Omental fat pad (tissue), 4 donors: ENCODE results near the gene VWF. TPM values are rescaled to one million over a fixed set of nuclear protein-coding genes. Genes with fewer than 3 reads are reported as not detected.

Experiments
- ATAC-seq: fragments of 150-250 bp; one replicate; pipeline ENCODE4 v1.9.1; 2016; ENCODE audit warnings: mild to moderate bottlenecking, moderate library complexity; ENCODE audit not compliant: low FRiP score
- DNase-seq: peaks from one replicate; pipeline ENCODE4 v3.0.0-alpha.2; 2019; ENCODE audit warnings: low spot score
- total RNA-seq, 4 donors: library from RNA; depleted of rRNA; stranded (reverse); fragments of >200 nt; gene quantifications; one replicate each; pipeline ENCODE4 v1.1.0, GENCODE V29; 2016
- TF ChIP-seq, protein P1 (sequence below), 3 donors: fragments of 450-650 bp; IDR thresholded peaks; one replicate each; pipeline ENCODE4 v1.5.1; 2016 to 2017; ENCODE audit warnings: antibody characterized with exemption in 3 of 3, mild to moderate bottlenecking in 3 of 3, moderate library complexity in 2 of 3

Gene VWF
- total RNA-seq, 4 donors from 2014 or later, result 78.4 to 1,203 (median 422) TPM

DNA sequence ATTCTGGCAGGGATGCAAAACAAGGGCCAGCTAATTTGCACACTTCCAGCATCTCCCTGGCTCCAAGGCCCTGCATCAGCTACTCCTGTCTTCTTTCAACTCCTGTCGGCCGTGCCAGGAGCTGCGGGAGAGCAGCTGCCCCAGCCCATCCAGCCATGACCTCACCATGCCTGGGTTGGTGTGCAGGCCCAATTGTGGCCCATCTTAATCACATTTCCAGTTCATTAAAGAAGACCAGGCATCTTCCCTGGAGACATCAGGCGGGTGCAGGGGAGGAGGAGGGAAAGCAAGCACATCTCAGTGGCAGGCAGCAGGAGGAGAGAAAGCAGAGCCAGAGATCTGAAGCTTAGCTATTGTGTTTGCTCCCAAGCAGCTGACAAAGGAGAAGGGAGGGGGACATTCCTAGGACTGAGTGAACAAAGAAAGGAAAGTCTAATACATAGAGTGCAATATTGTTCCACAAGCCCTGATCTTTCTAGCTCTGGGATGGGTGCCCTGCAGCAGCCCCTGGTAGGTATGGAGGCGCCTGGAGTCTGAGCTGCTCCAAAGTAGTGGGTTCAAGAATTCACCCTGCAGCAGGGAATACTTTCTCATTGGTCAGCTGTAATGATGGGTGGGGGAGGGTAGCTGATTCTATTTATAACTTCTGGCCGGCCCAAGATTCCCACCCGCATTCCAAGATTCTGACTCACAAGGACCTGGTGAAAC lies 40.1 kb downstream of the VWF start:
- ATAC-seq, result no peak

GRCh38 chr12:6083601-6084000 lies 40.9 kb downstream of the VWF start:
- ATAC-seq (no peak), DNase-seq (no peak)
- TF ChIP-seq, protein P1, sequence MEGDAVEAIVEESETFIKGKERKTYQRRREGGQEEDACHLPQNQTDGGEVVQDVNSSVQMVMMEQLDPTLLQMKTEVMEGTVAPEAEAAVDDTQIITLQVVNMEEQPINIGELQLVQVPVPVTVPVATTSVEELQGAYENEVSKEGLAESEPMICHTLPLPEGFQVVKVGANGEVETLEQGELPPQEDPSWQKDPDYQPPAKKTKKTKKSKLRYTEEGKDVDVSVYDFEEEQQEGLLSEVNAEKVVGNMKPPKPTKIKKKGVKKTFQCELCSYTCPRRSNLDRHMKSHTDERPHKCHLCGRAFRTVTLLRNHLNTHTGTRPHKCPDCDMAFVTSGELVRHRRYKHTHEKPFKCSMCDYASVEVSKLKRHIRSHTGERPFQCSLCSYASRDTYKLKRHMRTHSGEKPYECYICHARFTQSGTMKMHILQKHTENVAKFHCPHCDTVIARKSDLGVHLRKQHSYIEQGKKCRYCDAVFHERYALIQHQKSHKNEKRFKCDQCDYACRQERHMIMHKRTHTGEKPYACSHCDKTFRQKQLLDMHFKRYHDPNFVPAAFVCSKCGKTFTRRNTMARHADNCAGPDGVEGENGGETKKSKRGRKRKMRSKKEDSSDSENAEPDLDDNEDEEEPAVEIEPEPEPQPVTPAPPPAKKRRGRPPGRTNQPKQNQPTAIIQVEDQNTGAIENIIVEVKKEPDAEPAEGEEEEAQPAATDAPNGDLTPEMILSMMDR (IDR thresholded peaks at IDR 0.05), result no peak

More for the DNA sequence above, 40.1 kb downstream of the VWF start:
- DNase-seq, result no peak
- TF ChIP-seq, protein P1 (IDR thresholded peaks at IDR 0.05), result no peak

GRCh38 chr12:6082613-6083012 lies 41.9 kb downstream of the VWF start:
- DNase-seq, result no peak
- TF ChIP-seq, protein P1 (IDR thresholded peaks at IDR 0.05), result no peak
- no peak for ATAC-seq

DNA sequence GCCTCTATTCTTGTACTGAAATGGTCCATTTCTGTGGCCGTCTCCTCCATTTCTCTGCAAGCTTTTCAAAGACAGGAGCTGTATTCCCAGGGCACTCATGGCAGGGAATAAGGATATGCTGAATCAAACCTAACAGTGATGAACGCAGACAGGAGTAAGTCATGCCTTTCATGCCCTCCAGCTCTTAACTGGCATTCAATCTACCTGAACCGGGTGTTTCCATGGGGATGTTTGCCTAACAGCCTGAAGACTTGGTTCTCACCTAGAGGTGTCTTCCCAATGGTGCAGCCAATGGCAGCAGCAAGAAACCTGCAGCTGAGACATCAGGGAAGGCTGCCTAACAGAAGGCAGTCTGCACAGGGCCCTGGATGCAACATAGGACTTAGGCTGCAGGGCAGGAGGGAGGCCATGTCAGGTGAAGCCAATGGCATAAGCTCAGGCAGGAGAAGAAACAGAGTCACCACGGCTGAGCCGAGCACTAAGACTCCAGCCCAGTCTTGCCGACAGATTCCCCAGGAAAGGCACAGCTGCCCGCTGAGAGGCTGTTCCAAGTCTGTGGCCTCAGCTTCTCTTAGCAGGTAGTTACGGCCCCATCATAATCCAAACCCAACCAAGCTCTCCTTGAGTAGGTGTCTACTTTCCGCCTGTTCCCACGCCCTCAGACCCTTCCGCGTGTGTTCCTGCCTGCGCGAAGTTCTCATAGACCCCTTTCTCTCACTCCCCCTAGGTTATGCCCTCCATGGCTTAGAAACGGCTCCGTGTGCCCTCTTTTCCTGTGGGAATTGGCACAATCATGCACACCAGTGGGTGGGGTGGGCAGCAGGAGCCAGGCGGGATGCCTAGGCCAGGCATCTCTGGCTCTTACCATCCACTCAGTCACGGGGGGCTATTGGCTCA lies 44.1 kb downstream of the VWF start:
- DNase-seq, result no peak
- TF ChIP-seq, protein P1 (IDR thresholded peaks at IDR 0.05), result no peak
- no peak for ATAC-seq

GRCh38 chr12:6078398-6079096 lies 45.9 kb downstream of the VWF start:
- ATAC-seq (no peak), DNase-seq (no peak)
- TF ChIP-seq, protein P1 (IDR thresholded peaks at IDR 0.05), result no peak

GRCh38 chr12:6077692-6078083 lies 46.8 kb downstream of the VWF start:
- ATAC-seq (no peak), DNase-seq (no peak)
- TF ChIP-seq, protein P1 (IDR thresholded peaks at IDR 0.05), result no peak
